Measurements from ENCODE around the gene CDK5RAP3.

CDK5RAP3 gene

DNA sequence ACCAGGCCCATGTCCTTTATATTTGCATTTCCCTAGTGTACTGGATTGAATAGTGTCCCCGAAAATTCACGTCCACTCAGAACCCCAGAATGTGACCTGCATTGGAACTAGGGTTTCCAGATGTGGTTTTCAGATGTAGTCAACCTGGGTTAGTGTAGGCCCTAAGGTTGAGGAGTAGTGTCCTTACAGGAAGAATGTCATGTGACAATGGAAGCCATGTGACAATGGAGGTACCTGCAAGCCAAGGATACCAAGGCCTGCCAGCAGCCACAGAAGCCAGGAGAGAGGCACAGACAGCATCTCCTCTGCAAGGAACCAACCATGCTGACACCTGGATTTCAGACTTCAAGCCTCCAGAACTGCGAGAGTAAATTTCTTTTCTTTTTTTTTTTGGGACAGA lies 8.0 kb upstream of the CDK5RAP3 start:
- Histone ChIP-seq H3K4me3 (ENCODE audit: low read length) (no peak overlapping the region), H3K27me3 (ENCODE audit: insufficient read depth, low read length) (0 out of 2 replicates have a peak, but pooled peaks cover 3% of the 10 kb centered on the region), H3K27ac (ENCODE audit: low read depth, low read length) (no peak overlapping the region), H3K4me1 (ENCODE audit: insufficient read depth, low read length) (peaks cover 3% of the 10 kb centered on the region; the same call in 1 of the 2 replicates), H3K9me3 (ENCODE audit: insufficient read depth, low read depth, low read length) (no peaks in the 10 kb centered on the region), H3K36me3 (ENCODE audit: insufficient read depth, low read length) (no peaks in the 10 kb centered on the region), H3K9ac (ENCODE audit: low read depth, low read length) (no peak overlapping the region)
- whole genome bisulfite sequencing, result 98% methylated on average over 3 of the region's 3 CpGs

DNA sequence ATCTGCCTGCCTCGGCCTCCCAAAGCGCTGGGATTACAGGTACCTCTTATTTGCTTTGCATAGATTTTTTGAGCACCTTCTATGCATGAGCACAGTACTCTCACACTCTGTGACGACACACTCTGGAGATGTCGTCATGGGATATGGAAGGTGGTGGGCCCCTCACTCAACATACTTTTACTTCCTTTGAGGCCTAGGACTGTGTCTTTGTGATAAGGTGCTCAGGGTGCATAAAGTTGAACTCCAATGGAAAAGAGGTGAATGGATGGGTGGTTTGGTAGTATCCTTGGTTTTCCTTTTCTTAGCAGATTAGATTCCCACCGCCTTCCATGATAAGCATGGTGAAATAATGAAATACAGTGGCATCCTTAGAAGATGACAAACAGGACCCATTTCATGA lies 6.1 kb upstream of the CDK5RAP3 start:
- Histone ChIP-seq H3K9me3 (ENCODE audit: insufficient read depth, low read depth, low read length) (no peaks in the 10 kb centered on the region), H3K27me3 (ENCODE audit: insufficient read depth, low read length) (no peaks in the 10 kb centered on the region), H3K4me1 (ENCODE audit: insufficient read depth, low read length) (no peaks in the 10 kb centered on the region), H3K27ac (ENCODE audit: low read depth, low read length) (no peak overlapping the region), H3K9ac (ENCODE audit: low read depth, low read length) (no peak overlapping the region), H3K36me3 (ENCODE audit: insufficient read depth, low read length) (no peaks in the 10 kb centered on the region), H3K4me3 (ENCODE audit: low read length) (no peak overlapping the region)
- 91% methylated on average over 5 of the region's 5 CpGs for WGBS

DNA sequence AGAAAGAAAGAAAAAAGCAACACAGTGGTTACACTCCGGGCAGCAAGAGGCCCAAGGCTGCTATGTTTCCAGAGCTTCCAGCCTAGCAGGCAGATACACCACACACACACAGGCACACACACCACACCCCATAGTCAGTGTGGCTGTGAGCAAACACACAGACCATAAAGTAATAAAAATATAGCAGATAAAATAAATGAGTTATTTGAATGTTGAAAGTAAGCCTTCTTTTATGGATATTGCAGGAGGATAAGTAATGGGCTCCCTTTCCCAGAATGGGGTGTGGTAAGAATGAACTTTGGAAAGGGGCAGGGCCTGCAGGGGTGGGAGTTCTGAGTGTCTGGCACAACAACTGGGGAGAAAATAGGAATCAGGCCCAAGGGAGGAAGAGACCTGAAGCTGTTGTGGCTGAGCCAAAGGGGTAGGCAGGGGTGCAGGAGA lies 4.8 kb upstream of the CDK5RAP3 start:
- no peaks in the 10 kb centered on the region for H3K27me3 ChIP-seq (ENCODE audit: insufficient read depth, low read length)
- H3K9me3 ChIP-seq (ENCODE audit: insufficient read depth, low read depth, low read length), result no peaks in the 10 kb centered on the region
- H3K4me1 ChIP-seq (ENCODE audit: insufficient read depth, low read length), result peaks cover 4% of the 10 kb centered on the region; the same call in 1 of the 2 replicates
- no peak overlapping the region for H3K27ac ChIP-seq (ENCODE audit: low read depth, low read length)
- 80% methylated on average over 1 of the region's 1 CpG for WGBS
- no peak overlapping the region for H3K9ac ChIP-seq (ENCODE audit: low read depth, low read length)
- no peak overlapping the region for H3K4me3 ChIP-seq (ENCODE audit: low read length)
- H3K36me3 ChIP-seq (ENCODE audit: insufficient read depth, low read length), result no peaks in the 10 kb centered on the region

DNA sequence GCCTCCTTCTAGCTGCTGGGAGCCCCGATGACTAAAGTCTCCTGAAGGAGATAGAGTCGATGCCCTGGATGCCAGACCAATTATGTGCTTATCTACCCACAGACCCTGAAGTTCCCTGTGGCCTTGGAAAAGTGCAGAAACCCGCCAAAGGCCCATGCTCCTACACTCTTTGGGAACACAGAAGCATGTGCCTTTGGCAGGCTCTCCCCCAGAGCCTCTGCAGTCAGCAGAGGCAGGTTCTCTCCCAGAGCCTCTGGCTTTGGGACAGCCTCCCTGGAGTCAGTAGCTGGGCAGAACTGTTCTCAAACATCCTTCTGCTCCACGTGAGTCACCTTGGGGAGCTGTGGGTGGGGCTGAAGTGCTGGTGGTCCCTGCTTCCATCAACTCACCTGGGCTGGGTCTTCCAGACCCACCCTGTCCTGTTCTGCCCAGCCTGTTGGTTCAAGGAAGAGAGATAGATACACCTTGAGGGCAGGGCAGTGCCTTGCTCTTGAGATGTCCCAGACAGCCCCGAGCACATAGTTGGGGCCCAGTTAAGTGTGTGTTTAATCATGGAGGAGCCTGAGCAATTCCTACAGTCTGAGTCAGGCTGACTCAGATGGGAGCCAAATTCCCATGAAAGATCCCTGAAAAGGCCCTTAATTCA lies 3.2 kb upstream of the CDK5RAP3 start:
- peaks cover 4% of the 10 kb centered on the region; the same call in 1 of the 2 replicates for H3K4me1 ChIP-seq (ENCODE audit: insufficient read depth, low read length)
- WGBS, result 80% methylated on average over 4 of the region's 5 CpGs
- no peaks in the 10 kb centered on the region for H3K27me3 ChIP-seq (ENCODE audit: insufficient read depth, low read length)
- H3K27ac ChIP-seq (ENCODE audit: low read depth, low read length), result no peak overlapping the region
- H3K9ac ChIP-seq (ENCODE audit: low read depth, low read length), result no peak overlapping the region
- H3K4me3 ChIP-seq (ENCODE audit: low read length), result no peak overlapping the region
- H3K9me3 ChIP-seq (ENCODE audit: insufficient read depth, low read depth, low read length), result no peaks in the 10 kb centered on the region
- H3K36me3 ChIP-seq (ENCODE audit: insufficient read depth, low read length), result no peaks in the 10 kb centered on the region

DNA sequence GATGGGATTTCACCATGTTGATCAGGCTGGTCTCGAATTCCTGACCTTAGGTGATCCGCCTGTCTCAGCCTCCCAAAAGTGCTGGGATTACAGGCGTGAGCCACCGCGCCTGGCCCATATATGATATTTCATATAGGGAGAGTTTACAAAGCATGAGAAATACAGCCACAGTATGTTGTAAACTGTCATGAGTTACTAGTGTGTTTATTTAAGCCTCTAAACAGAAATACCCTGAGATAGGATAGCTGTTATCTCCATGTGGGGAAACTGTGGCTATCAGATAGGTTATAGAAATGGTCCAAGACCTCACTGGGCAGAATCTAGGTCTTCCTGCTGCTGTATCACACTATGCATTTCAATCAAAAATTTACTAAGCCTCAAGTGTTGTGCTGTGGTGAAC lies 2.1 kb upstream of the CDK5RAP3 start:
- Histone ChIP-seq H3K27ac (ENCODE audit: low read depth, low read length) (no peak overlapping the region), H3K27me3 (ENCODE audit: insufficient read depth, low read length) (no peaks in the 10 kb centered on the region), H3K9ac (ENCODE audit: low read depth, low read length) (no peak overlapping the region), H3K4me3 (ENCODE audit: low read length) (no peak overlapping the region), H3K9me3 (ENCODE audit: insufficient read depth, low read depth, low read length) (no peaks in the 10 kb centered on the region), H3K4me1 (ENCODE audit: insufficient read depth, low read length) (peaks cover 4% of the 10 kb centered on the region; the same call in 1 of the 2 replicates), H3K36me3 (ENCODE audit: insufficient read depth, low read length) (peaks cover 9% of the 10 kb centered on the region)
- 92% methylated on average over 5 of the region's 5 CpGs for WGBS

DNA sequence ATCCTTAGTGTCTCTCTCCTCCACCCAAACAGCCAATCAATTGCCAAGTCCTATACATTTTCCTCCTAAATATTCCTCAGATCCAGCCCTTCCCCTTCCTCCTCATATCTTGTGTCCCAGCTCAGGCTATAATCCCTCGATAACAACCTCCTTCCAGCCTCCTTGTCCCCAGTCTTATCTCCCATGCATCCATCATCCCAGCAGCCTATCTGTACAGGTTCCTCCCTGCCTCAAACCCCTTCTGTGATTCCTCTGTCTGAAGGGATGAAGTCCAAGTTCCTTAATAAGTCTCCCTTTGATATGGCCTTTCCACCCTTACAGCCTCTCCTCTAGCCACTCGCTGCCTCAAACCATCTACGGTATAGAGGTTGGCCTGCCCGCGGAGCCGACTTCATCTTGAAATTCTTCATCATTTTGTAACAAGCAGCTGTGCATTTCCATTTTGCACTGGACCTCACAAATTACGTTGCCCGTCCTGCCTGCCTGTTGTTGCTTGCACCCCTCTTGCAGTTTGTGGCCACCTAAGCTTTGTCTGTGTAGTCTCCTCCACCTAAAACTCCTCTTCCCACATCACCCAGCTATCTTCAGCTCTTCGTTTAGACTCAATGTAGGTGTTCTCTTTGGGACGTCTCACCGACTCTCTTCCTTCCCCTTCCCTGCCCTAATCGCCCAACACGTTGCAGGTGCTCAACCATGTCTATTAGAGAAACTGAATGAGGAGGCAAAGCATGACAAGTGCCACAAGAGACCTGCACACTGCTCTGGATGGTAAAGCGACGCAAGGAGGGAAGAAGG lies 786 bp upstream of the CDK5RAP3 start:
- WGBS, result 66% methylated on average over 15 of the region's 15 CpGs
- Histone ChIP-seq H3K4me1 (ENCODE audit: insufficient read depth, low read length) (peaks cover 4% of the 10 kb centered on the region; the same call in 1 of the 2 replicates), H3K9ac (ENCODE audit: low read depth, low read length) (no peak overlapping the region), H3K4me3 (ENCODE audit: low read length) (peak overlapping the region; percentile 38), H3K27me3 (ENCODE audit: insufficient read depth, low read length) (no peaks in the 10 kb centered on the region), H3K9me3 (ENCODE audit: insufficient read depth, low read depth, low read length) (no peaks in the 10 kb centered on the region), H3K27ac (ENCODE audit: low read depth, low read length) (no peak overlapping the region), H3K36me3 (ENCODE audit: insufficient read depth, low read length) (peaks cover 20% of the 10 kb centered on the region)

DNA sequence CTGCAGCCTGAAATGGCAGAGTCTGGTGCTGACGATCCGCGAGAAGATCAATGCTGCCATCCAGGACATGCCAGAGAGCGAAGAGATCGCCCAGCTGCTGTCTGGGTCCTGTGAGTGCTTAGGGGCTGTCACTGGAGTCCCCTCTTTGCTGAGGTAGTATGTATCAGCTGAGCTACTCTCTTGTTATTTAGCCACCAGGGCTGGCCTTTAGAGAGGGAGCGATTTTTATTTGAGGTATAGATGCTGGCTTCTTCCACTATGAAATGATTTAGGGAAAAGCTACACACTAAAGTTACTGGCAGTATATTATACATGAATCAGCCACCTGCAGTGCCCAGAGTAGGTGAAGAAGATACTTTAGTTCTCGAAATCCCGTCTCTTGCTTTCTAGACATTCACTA lies 2.6 kb downstream of the CDK5RAP3 start:
- H3K9ac ChIP-seq (ENCODE audit: low read depth, low read length), result no peak overlapping the region
- no peak overlapping the region for H3K27ac ChIP-seq (ENCODE audit: low read depth, low read length)
- no peaks in the 10 kb centered on the region for H3K27me3 ChIP-seq (ENCODE audit: insufficient read depth, low read length)
- H3K36me3 ChIP-seq (ENCODE audit: insufficient read depth, low read length), result peaks cover 45% of the 10 kb centered on the region
- H3K4me1 ChIP-seq (ENCODE audit: insufficient read depth, low read length), result peaks cover 4% of the 10 kb centered on the region; the same call in 1 of the 2 replicates
- no peaks in the 10 kb centered on the region for H3K9me3 ChIP-seq (ENCODE audit: insufficient read depth, low read depth, low read length)
- no peak overlapping the region for H3K4me3 ChIP-seq (ENCODE audit: low read length)
- WGBS, result 95% methylated on average over 8 of the region's 8 CpGs

DNA sequence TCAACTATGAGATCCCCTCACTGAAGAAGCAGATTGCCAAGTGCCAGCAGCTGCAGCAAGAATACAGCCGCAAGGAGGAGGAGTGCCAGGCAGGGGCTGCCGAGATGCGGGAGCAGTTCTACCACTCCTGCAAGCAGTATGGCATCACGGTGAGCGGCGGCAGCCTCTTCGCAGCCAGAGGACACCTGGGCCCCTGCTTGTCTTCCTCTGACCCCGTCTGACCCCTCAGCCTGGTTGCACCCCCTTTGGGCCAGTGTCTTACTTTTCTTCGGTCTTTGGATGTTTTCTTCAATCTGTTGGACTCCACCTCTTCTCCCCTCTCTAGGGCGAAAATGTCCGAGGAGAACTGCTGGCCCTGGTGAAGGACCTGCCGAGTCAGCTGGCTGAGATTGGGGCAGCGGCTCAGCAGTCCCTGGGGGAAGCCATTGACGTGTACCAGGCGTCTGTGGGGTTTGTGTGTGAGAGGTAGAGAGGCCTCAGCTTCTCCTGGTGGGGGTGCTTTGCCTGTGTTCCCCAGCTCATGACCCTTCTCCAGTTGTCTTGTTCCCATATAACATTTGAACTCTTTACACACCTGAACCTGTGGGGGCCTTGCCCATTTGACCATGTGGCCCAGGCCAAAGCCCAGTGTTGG lies 4.4 kb downstream of the CDK5RAP3 start:
- WGBS, result 91% methylated on average over 15 of the region's 15 CpGs
- Histone ChIP-seq H3K9me3 (ENCODE audit: insufficient read depth, low read depth, low read length) (no peaks in the 10 kb centered on the region), H3K27me3 (ENCODE audit: insufficient read depth, low read length) (no peaks in the 10 kb centered on the region), H3K4me1 (ENCODE audit: insufficient read depth, low read length) (peaks cover 2% of the 10 kb centered on the region; the same call in 1 of the 2 replicates), H3K27ac (ENCODE audit: low read depth, low read length) (no peak overlapping the region), H3K9ac (ENCODE audit: low read depth, low read length) (no peak overlapping the region), H3K4me3 (ENCODE audit: low read length) (no peak overlapping the region), H3K36me3 (ENCODE audit: insufficient read depth, low read length) (peaks cover 63% of the 10 kb centered on the region)

DNA sequence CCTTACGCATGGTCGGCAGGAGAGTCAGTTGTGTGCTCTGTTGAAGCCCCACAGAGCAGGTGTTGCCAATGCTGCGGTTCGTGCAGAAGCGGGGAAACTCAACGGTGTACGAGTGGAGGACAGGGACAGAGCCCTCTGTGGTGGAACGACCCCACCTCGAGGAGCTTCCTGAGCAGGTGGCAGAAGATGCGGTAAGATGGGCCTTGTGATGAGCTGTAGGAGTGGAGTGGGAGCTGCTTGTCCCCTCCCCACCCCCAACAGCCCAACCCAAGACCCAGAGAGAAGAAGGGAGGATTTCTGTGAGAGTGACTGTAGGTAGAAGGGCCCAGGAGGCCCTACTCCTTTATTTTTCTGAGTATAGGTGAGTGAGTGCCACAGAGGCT lies 4.9 kb downstream of the CDK5RAP3 start:
- H3K9ac ChIP-seq (ENCODE audit: low read depth, low read length), result no peak overlapping the region
- no peak overlapping the region for H3K4me3 ChIP-seq (ENCODE audit: low read length)
- H3K27me3 ChIP-seq (ENCODE audit: insufficient read depth, low read length), result no peaks in the 10 kb centered on the region
- H3K9me3 ChIP-seq (ENCODE audit: insufficient read depth, low read depth, low read length), result no peaks in the 10 kb centered on the region
- 97% methylated on average over 9 of the region's 10 CpGs for WGBS
- no peaks in the 10 kb centered on the region for H3K4me1 ChIP-seq (ENCODE audit: insufficient read depth, low read length)
- no peak overlapping the region for H3K27ac ChIP-seq (ENCODE audit: low read depth, low read length)
- peaks cover 68% of the 10 kb centered on the region for H3K36me3 ChIP-seq (ENCODE audit: insufficient read depth, low read length)

DNA sequence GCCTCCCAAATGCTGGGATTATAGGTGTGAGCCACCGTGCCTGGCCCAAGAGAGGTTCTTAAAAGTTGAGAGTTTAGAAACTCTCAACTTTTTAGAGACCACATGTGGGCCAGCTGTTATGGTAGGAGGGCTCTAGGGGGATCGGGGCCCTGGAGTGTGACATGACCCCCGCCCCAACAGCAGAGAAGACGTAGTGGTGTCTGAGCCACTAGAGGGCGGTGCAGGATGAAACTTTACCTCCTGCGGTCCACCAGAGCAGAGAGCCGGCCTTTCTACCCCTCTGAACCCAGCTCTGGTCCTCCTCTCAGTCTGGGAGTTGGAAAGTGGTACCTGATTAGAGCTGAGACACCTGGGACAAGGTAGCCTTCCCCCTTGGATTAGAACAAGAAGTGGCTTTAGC lies 7.4 kb downstream of the CDK5RAP3 start:
- H3K36me3 ChIP-seq (ENCODE audit: insufficient read depth, low read length), result peaks cover 86% of the 10 kb centered on the region
- no peak overlapping the region for H3K4me3 ChIP-seq (ENCODE audit: low read length)
- H3K9me3 ChIP-seq (ENCODE audit: insufficient read depth, low read depth, low read length), result no peaks in the 10 kb centered on the region
- no peaks in the 10 kb centered on the region for H3K4me1 ChIP-seq (ENCODE audit: insufficient read depth, low read length)
- H3K9ac ChIP-seq (ENCODE audit: low read depth, low read length), result no peak overlapping the region
- WGBS, result 27% methylated on average over 7 of the region's 7 CpGs
- no peak overlapping the region for H3K27ac ChIP-seq (ENCODE audit: low read depth, low read length)
- no peaks in the 10 kb centered on the region for H3K27me3 ChIP-seq (ENCODE audit: insufficient read depth, low read length)

DNA sequence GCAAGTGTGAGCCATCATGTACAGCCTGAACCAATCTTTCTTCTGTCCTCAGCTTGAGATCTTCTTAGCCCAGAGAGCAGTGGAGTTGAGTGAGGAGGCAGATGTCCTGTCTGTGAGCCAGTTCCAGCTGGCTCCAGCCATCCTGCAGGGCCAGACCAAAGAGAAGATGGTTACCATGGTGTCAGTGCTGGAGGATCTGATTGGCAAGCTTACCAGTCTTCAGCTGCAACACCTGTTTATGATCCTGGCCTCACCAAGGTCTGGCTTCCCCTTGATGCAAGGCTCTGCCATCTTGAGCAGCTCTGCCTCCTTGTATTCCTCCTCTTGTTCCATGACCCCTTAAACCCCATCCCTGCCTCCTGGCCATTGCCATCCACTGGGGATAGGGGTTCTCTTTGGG lies 9.6 kb downstream of the CDK5RAP3 start:
- no peaks in the 10 kb centered on the region for H3K4me1 ChIP-seq (ENCODE audit: insufficient read depth, low read length)
- H3K9ac ChIP-seq (ENCODE audit: low read depth, low read length), result no peak overlapping the region
- no peaks in the 10 kb centered on the region for H3K27me3 ChIP-seq (ENCODE audit: insufficient read depth, low read length)
- no peak overlapping the region for H3K4me3 ChIP-seq (ENCODE audit: low read length)
- H3K36me3 ChIP-seq (ENCODE audit: insufficient read depth, low read length), result peaks cover 75% of the 10 kb centered on the region
- H3K9me3 ChIP-seq (ENCODE audit: insufficient read depth, low read depth, low read length), result no peaks in the 10 kb centered on the region
- H3K27ac ChIP-seq (ENCODE audit: low read depth, low read length), result no peak overlapping the region

All from HUES64 (cell line).